Activated T-helper 2 cell treated with anti-CD3 and anti-CD28 coated beads, Interferon-gamma antibody, Interleukin-2, Interleukin-4, amounts not matched to agents 10 μg/mL and 5 μg/mL and 100 μg/mL, durations not matched to agents 14 hours and 24 hours and 36 hours (primary cell): ENCODE data around the gene ADGRG1. TPM values are rescaled to one million over a fixed set of nuclear protein-coding genes. Genes with fewer than 3 reads are reported as not detected.

Experiments
- DNase-seq: peaks from one replicate; pipeline ENCODE4 v3.0.0; 2021; ENCODE audit warnings: low spot score
- H3K27ac Mint-ChIP-seq: one replicate; pipeline ENCODE4 v1.8.0; 2021; ENCODE audit warnings: mixed read lengths
- H3K27me3 Mint-ChIP-seq: one replicate; pipeline ENCODE4 v1.8.0; 2021; ENCODE audit warnings: low read depth, mixed read lengths
- H3K36me3 Mint-ChIP-seq: one replicate; pipeline ENCODE4 v1.8.0; 2021; ENCODE audit warnings: low read depth, mixed read lengths
- H3K4me1 Mint-ChIP-seq: one replicate; pipeline ENCODE4 v1.8.0; 2021; ENCODE audit warnings: low read depth, mixed read lengths
- H3K4me3 Mint-ChIP-seq: one replicate; pipeline ENCODE4 v1.8.0; 2021; ENCODE audit warnings: low read depth, mild to moderate bottlenecking, moderate library complexity, mixed read lengths
- H3K9me3 Mint-ChIP-seq: one replicate; pipeline ENCODE4 v1.8.0; 2021; ENCODE audit warnings: mixed read lengths
- intact Hi-C: fragments of 100-400 bp; cut with micrococcal nuclease; formaldehyde crosslinking; loops from one replicate; pipeline ENCODE4 v1.15.1; 2023
- total RNA-seq: library from RNA; stranded (reverse); gene quantifications from 2 replicates; pipeline ENCODE4 v1.2.3, GENCODE V29; 2022

The ADGRG1 gene
- total RNA-seq, 1 donor from 2014 or later = 1.8 TPM

- no peak for DNase-seq
- intact Hi-C loops = no loop called here
- Mint-ChIP-seq H3K9me3 (no peaks in the 10 kb centered on the region), H3K36me3 (no peaks in the 10 kb centered on the region), H3K27me3 (no peaks in the 10 kb centered on the region), H3K4me1 (peaks cover 18% of the 10 kb centered on the region), H3K27ac (no peak overlapping the region), H3K4me3 (no peak overlapping the region)
Observed at GRCh38 chr16:57616876-57617275, 11.6 kb upstream of the ADGRG1 start.

GRCh38 chr16:57617604-57618111 lies 10.8 kb upstream of the ADGRG1 start:
- DNase-seq = no peak
- Mint-ChIP-seq H3K4me3 (no peak overlapping the region), H3K27me3 (no peaks in the 10 kb centered on the region), H3K27ac (no peak overlapping the region), H3K36me3 (no peaks in the 10 kb centered on the region), H3K4me1 (peaks cover 16% of the 10 kb centered on the region), H3K9me3 (no peaks in the 10 kb centered on the region)
- intact Hi-C loops = no loop called here

- no peaks in the 10 kb centered on the region for H3K36me3 Mint-ChIP-seq
- intact Hi-C loops = no loop called here
- peaks cover 16% of the 10 kb centered on the region for H3K4me1 Mint-ChIP-seq
- DNase-seq = no peak
- no peaks in the 10 kb centered on the region for H3K27me3 Mint-ChIP-seq
- H3K27ac Mint-ChIP-seq = no peak overlapping the region
- no peaks in the 10 kb centered on the region for H3K9me3 Mint-ChIP-seq
- H3K4me3 Mint-ChIP-seq = no peak overlapping the region
Observed at GRCh38 chr16:57618296-57619132, 9.9 kb upstream of the ADGRG1 start.

- Mint-ChIP-seq H3K9me3 (no peaks in the 10 kb centered on the region), H3K27ac (no peak overlapping the region), H3K4me1 (peaks cover 10% of the 10 kb centered on the region), H3K36me3 (no peaks in the 10 kb centered on the region), H3K4me3 (no peak overlapping the region), H3K27me3 (no peaks in the 10 kb centered on the region)
- intact Hi-C loops = no loop called here
- no peak for DNase-seq
Observed at GRCh38 chr16:57619133-57619605, 9.3 kb upstream of the ADGRG1 start.

GRCh38 chr16:57619606-57620334 lies 8.7 kb upstream of the ADGRG1 start:
- intact Hi-C loops = no loop called here
- no peak for DNase-seq
- Mint-ChIP-seq H3K9me3 (no peaks in the 10 kb centered on the region), H3K27me3 (no peaks in the 10 kb centered on the region), H3K4me3 (no peak overlapping the region), H3K4me1 (peaks cover 5% of the 10 kb centered on the region), H3K36me3 (no peaks in the 10 kb centered on the region), H3K27ac (no peak overlapping the region)

GRCh38 chr16:57620335-57621231 lies 7.8 kb upstream of the ADGRG1 start:
- Mint-ChIP-seq H3K4me3 (no peak overlapping the region), H3K9me3 (no peaks in the 10 kb centered on the region), H3K36me3 (no peaks in the 10 kb centered on the region), H3K27ac (no peak overlapping the region), H3K4me1 (no peaks in the 10 kb centered on the region), H3K27me3 (peaks cover 4% of the 10 kb centered on the region)
- intact Hi-C loops = no loop called here
- no peak for DNase-seq

GRCh38 chr16:57621521-57622271 lies 6.7 kb upstream of the ADGRG1 start:
- no peak overlapping the region for H3K27ac Mint-ChIP-seq
- no peaks in the 10 kb centered on the region for H3K36me3 Mint-ChIP-seq
- intact Hi-C loops = no loop called here
- no peak overlapping the region for H3K4me3 Mint-ChIP-seq
- peaks cover 10% of the 10 kb centered on the region for H3K27me3 Mint-ChIP-seq
- H3K9me3 Mint-ChIP-seq = no peaks in the 10 kb centered on the region
- no peak for DNase-seq
- H3K4me1 Mint-ChIP-seq = no peaks in the 10 kb centered on the region

GRCh38 chr16:57622361-57623250 lies 5.8 kb upstream of the ADGRG1 start:
- H3K36me3 Mint-ChIP-seq = no peaks in the 10 kb centered on the region
- no peaks in the 10 kb centered on the region for H3K9me3 Mint-ChIP-seq
- H3K4me3 Mint-ChIP-seq = no peak overlapping the region
- DNase-seq = no peak
- no peak overlapping the region for H3K27ac Mint-ChIP-seq
- H3K4me1 Mint-ChIP-seq = no peaks in the 10 kb centered on the region
- peaks cover 10% of the 10 kb centered on the region for H3K27me3 Mint-ChIP-seq
- intact Hi-C loops = no loop called here

GRCh38 chr16:57623251-57624043 lies 5.0 kb upstream of the ADGRG1 start:
- H3K36me3 Mint-ChIP-seq = no peaks in the 10 kb centered on the region
- intact Hi-C loops = no loop called here

GRCh38 chr16:57624044-57624688 lies 4.3 kb upstream of the ADGRG1 start:
- H3K27ac Mint-ChIP-seq = no peak overlapping the region
- H3K36me3 Mint-ChIP-seq = no peaks in the 10 kb centered on the region
- intact Hi-C loops = no loop called here
- no peak for DNase-seq
- peaks cover 10% of the 10 kb centered on the region for H3K4me1 Mint-ChIP-seq
- H3K27me3 Mint-ChIP-seq = peaks cover 22% of the 10 kb centered on the region
- H3K9me3 Mint-ChIP-seq = no peaks in the 10 kb centered on the region
- H3K4me3 Mint-ChIP-seq = no peak overlapping the region

More at GRCh38 chr16:57623251-57624043, 5.0 kb upstream of the ADGRG1 start:
- H3K4me1 Mint-ChIP-seq = peaks cover 3% of the 10 kb centered on the region
- DNase-seq = no peak
- H3K27ac Mint-ChIP-seq = no peak overlapping the region
- no peaks in the 10 kb centered on the region for H3K9me3 Mint-ChIP-seq
- no peak overlapping the region for H3K4me3 Mint-ChIP-seq
- peaks cover 15% of the 10 kb centered on the region for H3K27me3 Mint-ChIP-seq
